ENCODE results near the gene IFT122.
"Not testable (repeated sequence)": the region's sequence is repeated elsewhere in the genome, so short reads cannot be mapped to it uniquely, and the experiment has no call there.

GRCh38 chr3:129495006-129495639, 55.1 kb downstream of the IFT122 start:
- TF ChIP-seq REST (IDR thresholded peaks at IDR 0.05; ENCODE audit: insufficient replicate concordance, low read depth); POLR2AphosphoS5 (IDR thresholded peaks at IDR 0.05; ENCODE audit: low read depth): not testable (repeated sequence)
